ENCODE results near the gene COL13A1.

COL13A1 gene

DNA sequence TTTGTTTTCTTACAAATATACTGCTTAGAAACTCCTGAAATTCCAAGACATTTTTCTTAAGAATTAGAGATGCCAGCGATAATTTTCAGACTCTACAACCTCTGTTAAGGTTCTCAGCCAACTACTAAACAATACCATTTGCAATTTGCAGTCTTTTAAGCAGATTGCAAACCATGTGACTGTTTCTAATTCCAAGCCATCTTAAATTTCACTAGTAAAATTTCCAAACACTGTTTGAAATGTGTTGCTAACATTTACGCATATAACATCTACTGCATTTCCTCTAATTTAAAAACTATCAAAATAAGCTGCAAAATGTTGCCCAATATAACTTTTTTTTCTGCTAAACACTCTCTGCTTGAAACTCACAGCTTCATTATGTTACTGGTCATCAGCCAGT, 194.9 kb downstream of the COL13A1 start:
- no peaks in the 10 kb centered on the region for H3K4me1 ChIP-seq (ENCODE audit: control insufficient read depth, insufficient read depth, low read length)
- no peak overlapping the region for H3K27ac ChIP-seq (ENCODE audit: low read depth, low read length)
- H3K9ac ChIP-seq (ENCODE audit: low read depth, low read length): no peak overlapping the region
- no peaks in the 10 kb centered on the region for H3K36me3 ChIP-seq (ENCODE audit: control insufficient read depth, insufficient read depth, low read length)
- H3K9me3 ChIP-seq (ENCODE audit: control insufficient read depth, insufficient read depth, low read length): no peaks in the 10 kb centered on the region
- H3K4me3 ChIP-seq (ENCODE audit: low read depth, low read length): no peak overlapping the region
- no peaks in the 10 kb centered on the region for H3K27me3 ChIP-seq (ENCODE audit: control insufficient read depth, insufficient read depth, low read length)

DNA sequence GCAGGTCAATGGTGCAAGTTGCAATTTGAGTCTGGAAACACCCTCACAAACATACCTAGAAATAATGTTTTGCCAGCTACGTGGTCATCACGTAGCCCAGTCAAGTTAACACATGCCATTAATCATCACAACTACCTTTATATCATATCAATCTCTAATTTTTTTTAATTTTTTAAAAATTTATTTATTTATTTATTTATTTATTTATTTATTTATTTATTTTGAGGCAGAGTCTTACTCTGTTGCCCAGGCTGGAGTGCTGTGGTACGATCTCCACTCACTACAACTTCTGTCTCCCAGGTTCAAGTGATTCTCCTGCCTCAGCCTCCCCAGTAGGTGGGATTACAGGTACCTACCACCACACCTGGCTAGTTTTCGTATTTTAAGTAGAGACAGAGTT, 198.6 kb downstream of the COL13A1 start:
- Histone ChIP-seq H3K4me3 (ENCODE audit: low read depth, low read length) (no peak overlapping the region), H3K27ac (ENCODE audit: low read depth, low read length) (no peak overlapping the region), H3K36me3 (ENCODE audit: control insufficient read depth, insufficient read depth, low read length) (no peaks in the 10 kb centered on the region), H3K9me3 (ENCODE audit: control insufficient read depth, insufficient read depth, low read length) (no peaks in the 10 kb centered on the region), H3K9ac (ENCODE audit: low read depth, low read length) (no peak overlapping the region), H3K4me1 (ENCODE audit: control insufficient read depth, insufficient read depth, low read length) (no peaks in the 10 kb centered on the region), H3K27me3 (ENCODE audit: control insufficient read depth, insufficient read depth, low read length) (no peaks in the 10 kb centered on the region)

DNA sequence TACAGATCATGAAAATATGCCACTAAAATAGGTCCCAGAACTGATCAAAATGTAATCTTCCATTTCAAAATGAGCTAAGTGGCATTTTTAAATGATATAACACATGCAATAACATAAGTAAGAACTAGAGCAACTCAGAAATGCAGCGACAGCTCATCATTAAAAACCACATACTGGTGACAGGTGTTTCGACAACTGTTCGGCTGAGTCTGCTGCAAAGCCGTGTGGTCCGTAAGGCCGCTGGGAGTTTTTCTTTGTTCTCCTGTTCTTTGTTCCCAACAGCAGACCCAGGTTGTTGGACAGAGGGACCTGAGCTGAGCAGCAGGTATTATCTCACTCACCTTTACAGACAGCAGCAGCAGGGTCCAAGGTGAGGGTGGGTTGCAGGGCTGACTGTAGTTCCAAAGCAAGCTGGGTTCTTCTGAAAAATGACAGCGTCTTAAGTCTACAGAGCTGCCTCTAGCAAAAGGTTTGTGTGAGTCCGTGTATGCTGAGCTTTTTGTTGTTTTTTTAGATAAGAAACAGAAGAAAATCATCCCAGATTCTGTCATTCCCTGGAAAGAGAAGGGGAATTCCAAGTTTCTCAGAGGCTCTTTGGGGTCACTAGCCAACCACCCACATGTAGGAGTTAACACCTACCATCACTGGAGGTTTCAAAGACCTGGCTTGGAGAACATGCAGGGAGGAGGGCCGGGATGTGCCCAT, 205.6 kb downstream of the COL13A1 start:
- H3K4me3 ChIP-seq (ENCODE audit: low read depth, low read length): no peak overlapping the region
- no peaks in the 10 kb centered on the region; the same call in 1 of the 2 replicates for H3K27me3 ChIP-seq (ENCODE audit: control insufficient read depth, insufficient read depth, low read length)
- H3K4me1 ChIP-seq (ENCODE audit: control insufficient read depth, insufficient read depth, low read length): no peaks in the 10 kb centered on the region
- H3K9me3 ChIP-seq (ENCODE audit: control insufficient read depth, insufficient read depth, low read length): no peaks in the 10 kb centered on the region
- no peak overlapping the region for H3K27ac ChIP-seq (ENCODE audit: low read depth, low read length)
- no peak overlapping the region for H3K9ac ChIP-seq (ENCODE audit: low read depth, low read length)
- H3K36me3 ChIP-seq (ENCODE audit: control insufficient read depth, insufficient read depth, low read length): no peaks in the 10 kb centered on the region
